Effector memory CD4-positive, alpha-beta T cell (primary cell): ENCODE data around the gene PCDHGA6.
A peak's percentile ranks its signal among the peaks of the same experiment; 100 is the strongest.

Source experiments
- DNase-seq, 3 donors: peaks; one replicate each; pipeline ENCODE4 v3.0.0-alpha.2; 2020
- H3K27ac ChIP-seq: 2 replicates; pipeline ENCODE4 v1.7.0; 2013; ENCODE audit warnings: mild to moderate bottlenecking, low read length, moderate library complexity; ENCODE audit not compliant: insufficient read depth, poor library complexity, severe bottlenecking
- H3K27me3 ChIP-seq: replicated peaks from 2 replicates; pipeline ENCODE4 v1.7.0; 2013; ENCODE audit warnings: mild to moderate bottlenecking, low read length; ENCODE audit not compliant: insufficient read depth, control insufficient read depth, poor library complexity, severe bottlenecking
- H3K36me3 ChIP-seq: 2 replicates; pipeline ENCODE4 v1.7.0; 2013; ENCODE audit warnings: mild to moderate bottlenecking, low read length, moderate library complexity; ENCODE audit not compliant: control insufficient read depth, insufficient read depth
- H3K4me1 ChIP-seq: 2 replicates; pipeline ENCODE4 v1.7.0; 2013; ENCODE audit warnings: low read length, mild to moderate bottlenecking; ENCODE audit not compliant: control insufficient read depth, insufficient read depth, poor library complexity, severe bottlenecking
- H3K4me3 ChIP-seq: 2 replicates; pipeline ENCODE4 v1.7.0; 2013; ENCODE audit warnings: low read length, low read depth, mild to moderate bottlenecking; ENCODE audit not compliant: insufficient read depth, poor library complexity, severe bottlenecking
- H3K9me3 ChIP-seq: 2 replicates; pipeline ENCODE4 v1.7.0; 2013; ENCODE audit warnings: mild to moderate bottlenecking, low read length, moderate library complexity; ENCODE audit not compliant: control insufficient read depth

Gene PCDHGA6

DNA sequence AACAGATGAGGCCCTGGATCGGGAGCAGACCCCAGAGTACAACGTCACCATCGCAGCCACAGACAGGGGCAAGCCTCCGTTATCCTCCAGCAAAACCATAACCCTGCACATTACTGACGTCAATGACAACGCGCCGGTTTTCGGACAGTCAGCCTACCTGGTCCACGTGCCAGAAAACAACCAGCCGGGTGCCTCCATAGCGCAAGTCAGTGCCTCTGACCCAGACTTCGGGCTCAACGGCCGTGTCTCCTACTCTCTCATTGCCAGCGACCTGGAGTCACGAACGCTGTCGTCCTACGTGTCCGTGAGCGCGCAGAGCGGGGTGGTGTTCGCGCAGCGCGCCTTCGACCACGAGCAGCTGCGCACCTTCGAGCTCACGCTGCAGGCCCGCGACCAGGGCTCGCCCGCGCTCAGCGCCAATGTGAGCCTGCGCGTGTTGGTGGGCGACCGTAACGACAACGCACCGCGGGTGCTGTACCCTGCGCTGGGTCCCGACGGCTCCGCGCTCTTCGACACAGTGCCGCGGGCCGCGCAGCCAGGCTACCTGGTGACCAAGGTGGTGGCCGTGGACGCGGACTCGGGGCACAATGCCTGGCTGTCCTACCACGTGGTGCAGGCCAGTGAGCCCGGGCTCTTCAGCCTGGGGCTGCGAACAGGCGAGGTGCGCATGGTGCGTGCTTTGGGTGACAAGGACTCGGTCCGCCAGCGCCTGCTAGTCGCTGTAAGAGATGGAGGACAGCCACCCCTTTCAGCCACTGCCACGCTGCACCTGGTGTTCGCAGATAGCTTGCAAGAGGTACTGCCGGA is 45.6 kb downstream of the PCDHGA6 start:
- Histone ChIP-seq H3K4me3 (no peak overlapping the region), H3K27me3 (peaks cover 67% of the 10 kb centered on the region), H3K9me3 (peaks cover 16% of the 10 kb centered on the region), H3K36me3 (no peaks in the 10 kb centered on the region), H3K4me1 (peaks cover 3% of the 10 kb centered on the region), H3K27ac (no peak overlapping the region)
- DNase-seq: no peak

- DNase-seq: no peak
- Histone ChIP-seq H3K36me3 (no peaks in the 10 kb centered on the region), H3K4me1 (no peaks in the 10 kb centered on the region), H3K9me3 (peaks cover 14% of the 10 kb centered on the region), H3K4me3 (peak within 1 kb of the TSS; percentile 37), H3K27ac (no peak within 1 kb of the TSS), H3K27me3 (peaks cover 67% of the 10 kb centered on the region)
Observed at GRCh38 chr5:141420855-141421488, 47.3 kb downstream of the PCDHGA6 start, which contains the start of gene PCDHGA11. PCDHGA11 (plus strand) TSS chr5:141421051; CDS start chr5:141421228, 177 bp downstream.

- DNase-seq: no peak
- no peaks in the 10 kb centered on the region for H3K36me3 ChIP-seq
- H3K27ac ChIP-seq: no peak overlapping the region
- peaks cover 63% of the 10 kb centered on the region for H3K27me3 ChIP-seq
- H3K9me3 ChIP-seq: peaks cover 14% of the 10 kb centered on the region
- H3K4me3 ChIP-seq: no peak overlapping the region
- H3K4me1 ChIP-seq: no peaks in the 10 kb centered on the region
Observed at GRCh38 chr5:141421489-141421855, 47.8 kb downstream of the PCDHGA6 start.

DNA sequence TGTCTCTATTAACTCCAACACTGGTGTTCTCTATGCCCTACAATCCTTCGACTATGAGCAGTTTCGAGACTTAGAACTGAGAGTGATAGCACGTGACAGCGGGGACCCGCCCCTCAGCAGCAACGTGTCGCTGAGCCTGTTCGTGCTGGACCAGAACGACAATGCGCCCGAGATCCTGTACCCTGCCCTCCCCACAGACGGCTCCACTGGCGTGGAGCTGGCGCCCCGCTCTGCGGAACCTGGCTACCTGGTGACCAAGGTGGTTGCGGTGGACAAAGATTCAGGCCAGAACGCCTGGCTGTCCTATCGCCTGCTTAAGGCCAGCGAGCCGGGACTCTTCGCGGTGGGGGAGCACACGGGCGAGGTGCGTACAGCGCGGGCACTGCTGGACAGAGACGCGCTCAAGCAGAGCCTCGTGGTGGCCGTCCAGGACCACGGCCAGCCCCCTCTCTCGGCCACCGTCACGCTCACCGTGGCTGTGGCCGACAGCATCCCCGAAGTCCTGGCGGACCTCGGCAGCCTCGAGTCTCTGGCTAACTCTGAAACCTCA is 49.1 kb downstream of the PCDHGA6 start:
- Histone ChIP-seq H3K9me3 (peaks cover 14% of the 10 kb centered on the region), H3K4me3 (no peak overlapping the region)

DNA sequence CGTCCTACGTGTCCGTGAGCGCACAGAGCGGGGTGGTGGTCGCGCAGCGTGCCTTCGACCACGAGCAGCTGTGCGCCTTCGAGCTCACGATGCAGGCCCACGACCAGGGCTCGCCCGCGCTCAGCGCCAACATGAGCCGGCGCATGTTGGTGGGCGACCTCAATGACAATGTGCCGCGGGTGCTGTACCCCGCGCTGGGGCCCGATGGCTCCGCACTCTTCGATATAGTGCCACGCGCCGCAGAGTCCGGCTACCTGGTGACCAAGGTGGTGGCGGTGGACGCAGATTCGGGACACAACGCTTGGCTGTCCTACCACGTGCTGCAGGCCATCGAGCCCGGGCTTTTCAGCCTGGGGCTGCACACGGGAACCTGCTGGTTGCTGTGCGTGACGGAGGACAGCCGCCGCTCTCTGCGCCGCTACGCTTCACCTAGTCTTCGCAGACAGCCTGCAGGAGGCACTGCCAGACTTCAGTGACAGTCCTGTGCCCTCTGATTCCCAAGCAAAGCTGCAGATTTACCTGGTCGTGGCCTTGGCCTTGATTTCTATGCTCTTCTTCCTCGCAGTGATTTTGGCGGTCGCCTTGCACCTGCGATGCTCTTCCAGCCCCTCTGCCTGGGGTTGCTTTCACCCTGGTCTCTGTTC is 54.2 kb downstream of the PCDHGA6 start:
- no peak for DNase-seq
- H3K9me3 ChIP-seq: peaks cover 11% of the 10 kb centered on the region
- H3K27ac ChIP-seq: no peak overlapping the region
- H3K4me3 ChIP-seq: no peak overlapping the region
- no peaks in the 10 kb centered on the region for H3K4me1 ChIP-seq
- H3K27me3 ChIP-seq: peaks cover 25% of the 10 kb centered on the region
- no peaks in the 10 kb centered on the region for H3K36me3 ChIP-seq

More for the DNA sequence above, 49.1 kb downstream of the PCDHGA6 start:
- Histone ChIP-seq H3K4me1 (no peaks in the 10 kb centered on the region), H3K27me3 (peaks cover 49% of the 10 kb centered on the region), H3K27ac (no peak overlapping the region), H3K36me3 (no peaks in the 10 kb centered on the region)
- DNase-seq: no peak
